Measurements from ENCODE around the gene DNAH17.
"Not testable (repeated sequence)": the region's sequence is repeated elsewhere in the genome, so short reads cannot be mapped to it uniquely, and the experiment has no call there.

The DNAH17 gene

GRCh38 chr17:78472035-78472905 is 104.9 kb downstream of the DNAH17 start:
- DNase-seq, result no peak

DNA sequence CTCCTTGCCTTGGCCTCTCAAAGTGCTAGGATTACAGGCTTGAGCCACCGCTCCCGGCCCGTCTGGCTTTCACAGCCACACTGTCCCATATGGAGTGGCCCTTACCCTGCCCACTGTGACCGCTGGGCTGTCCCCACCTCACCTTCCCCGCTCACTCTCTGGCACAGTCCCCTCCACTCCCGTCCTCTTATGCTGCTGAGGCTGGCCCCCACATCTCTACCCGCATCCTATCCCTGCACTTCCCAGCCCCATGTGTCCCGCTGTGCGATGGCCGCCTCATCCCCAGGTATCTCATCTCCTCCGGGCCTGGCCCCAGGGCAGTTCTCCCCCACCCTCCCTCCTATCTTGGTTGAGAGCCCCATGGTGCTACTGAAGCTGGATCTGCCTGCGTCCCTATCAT is 105.6 kb downstream of the DNAH17 start:
- no peak for DNase-seq

- DNase-seq, result no peak
Observed at GRCh38 chr17:78469443-78469842, 107.8 kb downstream of the DNAH17 start.

GRCh38 chr17:78468366-78468765 is 108.8 kb downstream of the DNAH17 start:
- no peak for DNase-seq

DNA sequence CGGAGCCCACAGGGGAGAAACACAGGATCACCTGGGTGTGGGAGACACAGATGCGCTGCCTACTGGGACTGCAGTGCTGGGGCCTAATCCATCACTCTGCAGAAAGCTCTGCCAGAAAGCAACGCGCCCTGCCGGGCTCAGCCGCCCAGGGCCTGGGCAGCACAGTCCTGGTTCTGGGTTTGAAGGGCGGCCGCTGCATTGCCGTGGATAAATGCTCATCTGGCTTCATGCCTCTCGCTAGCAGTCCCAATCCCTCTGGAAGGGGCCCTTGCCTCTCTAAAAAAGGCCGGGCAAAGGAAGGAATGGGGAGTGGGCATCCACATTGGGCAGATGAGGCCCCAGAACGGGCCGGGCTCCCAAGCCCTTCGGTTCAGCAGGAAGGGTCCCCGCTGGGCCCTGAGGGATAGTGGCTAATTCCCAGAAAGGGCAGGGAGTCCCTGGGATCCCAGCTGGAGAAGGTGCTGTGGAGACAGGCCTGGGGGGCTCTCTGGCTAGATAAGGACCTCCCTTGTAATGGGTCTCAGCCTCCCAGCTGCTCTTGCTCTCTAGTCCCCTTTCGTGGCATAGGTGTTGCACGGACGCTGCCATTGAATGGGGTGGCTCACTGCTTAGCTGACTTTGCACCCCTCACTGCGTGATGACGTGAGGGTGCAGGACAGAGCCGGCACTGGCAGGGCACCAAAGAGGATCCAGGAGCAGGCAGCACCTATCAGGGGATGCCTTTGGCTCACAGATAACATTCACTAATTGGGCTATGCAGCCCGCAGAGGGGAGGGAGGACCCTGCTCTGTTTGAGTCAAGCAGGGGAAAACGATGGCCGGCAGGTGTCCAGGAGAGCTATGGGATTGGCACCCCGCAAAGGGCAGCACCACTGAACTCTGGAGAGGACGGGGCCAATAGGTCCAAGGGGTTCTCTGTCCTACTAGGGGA is 110.1 kb downstream of the DNAH17 start:
- DNase-seq, result no peak

GRCh38 chr17:78466109-78466785 is 110.9 kb downstream of the DNAH17 start:
- DNase-seq, result not testable (repeated sequence)

GRCh38 chr17:78462148-78462547 is 115.0 kb downstream of the DNAH17 start:
- no peak for DNase-seq

DNA sequence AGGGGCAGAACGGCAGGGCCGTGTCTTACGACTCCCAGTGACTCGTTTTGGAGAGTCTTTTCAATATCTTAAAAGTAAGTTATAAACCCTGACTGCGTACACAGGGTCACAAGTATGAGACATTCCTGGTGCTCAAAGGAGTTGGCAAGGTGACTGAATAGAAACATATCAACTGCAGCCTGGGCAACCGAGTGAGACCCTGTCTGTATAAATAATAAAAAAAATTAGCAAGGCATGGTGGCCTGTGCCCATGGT is 115.5 kb downstream of the DNAH17 start:
- DNase-seq, result no peak

- no peak for DNase-seq
Observed at GRCh38 chr17:78460951-78461798, 116.0 kb downstream of the DNAH17 start.

DNA sequence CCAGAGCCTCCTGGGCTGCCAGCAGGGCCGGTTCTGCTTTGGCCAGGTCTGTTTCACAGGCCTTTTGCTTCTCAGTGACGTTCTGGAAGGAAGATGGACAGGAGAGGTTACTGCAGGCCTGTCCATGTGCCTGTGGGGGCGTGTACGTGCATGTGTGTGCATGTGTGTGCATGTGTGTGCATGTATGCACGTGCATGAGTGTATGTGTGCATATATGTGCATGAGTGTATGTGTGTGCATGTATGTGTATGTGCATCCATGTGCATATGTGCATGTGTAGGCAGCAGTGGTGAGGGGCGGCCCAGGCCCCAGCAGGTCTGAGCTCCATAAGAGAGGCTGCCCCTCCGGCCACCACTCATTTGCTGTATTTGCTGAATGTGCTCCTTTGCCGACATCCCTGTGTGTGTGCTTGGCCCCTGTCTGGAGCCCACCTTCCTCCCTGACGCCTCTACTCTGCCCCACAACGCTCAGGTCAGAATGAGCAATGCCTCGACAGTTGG is 117.0 kb downstream of the DNAH17 start:
- DNase-seq, result no peak

DNA sequence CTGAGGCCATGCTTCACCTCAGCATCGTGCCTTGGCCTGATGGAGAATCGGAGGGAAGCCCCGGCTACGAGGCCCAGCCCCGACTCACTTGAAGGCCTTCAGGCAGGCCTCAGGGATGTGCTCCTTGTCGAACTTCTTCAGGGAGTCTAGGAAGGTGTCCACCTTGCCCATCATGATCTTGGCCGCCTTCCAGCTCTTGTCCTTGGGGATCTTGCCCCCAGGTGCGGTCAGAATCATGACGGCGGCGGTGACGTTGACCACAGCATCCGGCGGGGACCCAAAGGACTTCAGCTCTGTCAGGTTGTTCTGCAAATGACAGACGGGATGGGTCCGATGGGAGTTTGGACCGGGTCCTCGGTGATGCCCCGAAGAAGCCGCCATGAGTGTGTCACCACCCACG is 117.5 kb downstream of the DNAH17 start:
- no peak for DNase-seq

DNA sequence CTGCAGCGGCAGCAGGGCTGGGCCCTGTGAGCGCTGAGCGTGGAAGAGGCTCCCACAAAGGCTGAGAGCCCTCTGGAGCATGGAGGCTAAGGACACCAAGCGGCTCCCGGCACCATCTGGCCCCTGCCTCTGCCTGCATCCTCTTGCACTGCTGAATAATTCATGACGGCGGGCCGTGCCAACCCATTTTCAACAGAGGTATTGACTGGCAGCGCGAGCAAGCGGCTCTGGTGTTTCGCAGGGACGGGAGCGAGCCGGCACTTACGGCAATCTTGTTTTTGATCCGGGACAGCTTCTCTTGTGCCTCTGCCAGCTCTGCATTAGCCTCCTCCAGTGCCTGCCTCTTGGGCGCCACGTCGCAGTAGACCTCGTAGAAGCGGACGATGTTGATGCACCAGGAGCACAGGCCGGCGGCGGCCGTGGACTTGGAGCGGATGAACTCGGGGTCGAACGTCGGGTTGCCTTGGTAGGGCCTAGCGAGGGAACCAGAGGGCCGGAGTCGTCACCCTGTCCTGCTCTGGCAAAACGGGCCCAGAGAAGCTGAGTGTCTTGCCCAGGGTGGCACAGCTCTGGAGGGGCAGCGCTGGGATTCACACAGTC is 118.4 kb downstream of the DNAH17 start:
- no peak for DNase-seq

DNA sequence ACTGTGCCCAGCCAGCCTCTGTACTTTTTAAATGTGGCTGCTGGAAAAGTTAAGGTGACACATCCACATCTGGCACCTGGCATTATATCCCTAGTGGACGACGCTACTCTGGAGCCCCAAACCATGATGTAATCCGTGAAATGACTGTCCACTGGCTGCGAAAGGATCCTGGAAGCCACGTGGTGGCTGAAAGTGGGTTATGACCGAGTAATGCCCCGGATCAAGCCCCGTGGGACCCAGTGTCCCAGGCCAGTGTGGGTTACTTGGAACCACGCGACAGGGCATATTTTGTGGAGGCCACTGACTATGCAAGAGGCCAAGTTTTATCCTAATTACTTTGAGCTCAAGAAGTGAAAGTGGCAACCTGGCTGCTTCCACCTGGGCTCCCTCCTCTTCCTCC is 119.1 kb downstream of the DNAH17 start:
- no peak for DNase-seq

- DNase-seq, result no peak
Observed at GRCh38 chr17:78454346-78454745, 122.8 kb downstream of the DNAH17 start.

GRCh38 chr17:78451753-78452152 is 125.4 kb downstream of the DNAH17 start:
- no peak for DNase-seq

DNA sequence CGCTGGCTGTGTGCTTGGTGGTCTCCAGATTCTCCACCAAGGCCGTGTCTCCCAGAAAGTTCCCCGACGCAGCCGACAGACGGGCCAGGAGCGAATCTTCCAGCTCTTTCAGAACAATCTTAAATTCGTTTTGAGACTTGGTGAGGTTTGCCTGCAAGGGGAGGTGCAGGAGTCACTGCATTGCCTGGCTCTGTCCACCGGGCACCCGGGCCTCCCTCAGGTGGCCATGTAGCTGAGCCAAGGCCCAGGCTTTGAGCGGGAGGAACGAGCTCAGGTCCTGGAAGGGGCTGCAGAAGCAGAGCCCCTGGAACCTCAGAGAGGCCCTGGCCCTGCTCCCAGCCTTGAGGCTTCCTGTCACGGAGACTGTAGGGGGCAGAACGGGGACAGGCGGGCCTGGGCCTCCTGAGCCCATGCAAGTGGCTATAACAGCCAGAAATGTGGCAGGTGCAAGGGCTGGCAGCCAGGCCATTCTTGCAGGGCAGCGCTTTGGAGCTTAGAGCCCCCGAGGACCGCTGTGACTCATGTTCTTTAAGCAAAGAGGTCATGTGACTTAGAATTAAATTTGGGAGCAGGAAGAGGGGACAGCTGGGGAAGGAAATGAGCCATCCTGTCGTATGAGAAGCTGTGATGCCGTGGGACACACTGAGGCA is 126.4 kb downstream of the DNAH17 start:
- DNase-seq, result no peak

- DNase-seq, result no peak
Observed at GRCh38 chr17:78449983-78450595, 127.1 kb downstream of the DNAH17 start.

- DNase-seq, result no peak
Observed at GRCh38 chr17:78448356-78448993, 128.7 kb downstream of the DNAH17 start.

GRCh38 chr17:78446833-78447232 is 130.4 kb downstream of the DNAH17 start:
- no peak for DNase-seq

DNA sequence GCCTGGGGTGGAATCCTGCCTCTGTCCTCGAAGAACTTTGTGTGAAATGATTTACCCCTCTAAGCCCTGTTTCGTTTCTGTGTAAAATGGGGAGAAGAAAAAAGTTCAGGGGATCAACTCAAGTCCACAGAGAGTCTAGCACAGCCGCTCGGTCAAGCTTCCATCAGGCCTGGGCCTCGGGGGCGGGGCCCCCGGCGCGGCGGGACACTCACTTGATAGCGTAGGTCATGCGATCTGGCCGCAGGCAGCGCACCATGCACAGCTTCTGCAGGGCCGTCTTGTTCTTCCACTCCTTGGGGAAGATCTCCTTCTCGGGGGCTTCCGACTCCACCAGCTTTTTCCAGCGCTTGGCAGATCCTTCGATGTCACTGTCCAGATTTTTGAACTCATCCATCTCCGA is 132.8 kb downstream of the DNAH17 start:
- DNase-seq, result no peak
